ENCODE measurements around the gene KIAA1614.

- TF ChIP-seq CTCF (optimal IDR thresholded peaks at IDR 0.05 in 1 of 3, IDR thresholded peaks at IDR 0.05 in 1 of 3, conservative IDR thresholded peaks at IDR 0.05 in 1 of 3; ENCODE audit: extremely low read depth in 1 of 3, insufficient read depth in 2 of 3, low read length in 3 of 3) (no peak), EZH2 (IDR thresholded peaks at IDR 0.05; ENCODE audit: low read length) (no peak)
These were observed 18.8 kb downstream of the KIAA1614 start for GRCh38 chr1:180931529-180931928.
